Hepatocyte (in vitro differentiated cells): ENCODE data around the gene WDR37. TPM values are rescaled to one million over a fixed set of nuclear protein-coding genes. Genes with fewer than 3 reads are reported as not detected.
"Not testable (repeated sequence)": the region's sequence is repeated elsewhere in the genome, so short reads cannot be mapped to it uniquely, and the experiment has no call there.

Experiments used
- DNase-seq: peaks from one replicate; pipeline ENCODE4 v3.0.0-alpha.2; 2016; ENCODE audit warnings: low spot score
- H2AFZ ChIP-seq: fragments of 200-600 bp; sonication (generic); 2 replicates; pipeline ENCODE4 v1.6.0; 2016; ENCODE audit warnings: antibody characterized with exemption, mild to moderate bottlenecking
- H3K27ac ChIP-seq: fragments of 200-600 bp; sonication (generic); 2 replicates; pipeline ENCODE4 v1.5.1; 2016; ENCODE audit warnings: mild to moderate bottlenecking
- H3K27me3 ChIP-seq: fragments of 200-600 bp; sonication (generic); 2 replicates; pipeline ENCODE4 v1.6.1; 2016
- H3K36me3 ChIP-seq: fragments of 200-600 bp; sonication (generic); replicated peaks from 2 replicates; pipeline ENCODE4 v1.5.1; 2016; ENCODE audit warnings: low read depth; ENCODE audit not compliant: insufficient read depth
- H3K4me1 ChIP-seq: fragments of 200-600 bp; sonication (generic); 2 replicates; pipeline ENCODE4 v1.5.1; 2016; ENCODE audit warnings: mild to moderate bottlenecking, moderate library complexity; ENCODE audit not compliant: insufficient read depth
- H3K4me2 ChIP-seq: fragments of 200-600 bp; sonication (generic); 2 replicates; pipeline ENCODE4 v1.6.0; 2016
- H3K4me3 ChIP-seq: fragments of 200-600 bp; sonication (generic); 2 replicates; pipeline ENCODE4 v1.5.1; 2016; ENCODE audit warnings: mild to moderate bottlenecking
- H3K79me2 ChIP-seq: fragments of 200-600 bp; sonication (generic); 2 replicates; pipeline ENCODE4 v1.6.0; 2017; ENCODE audit warnings: mild to moderate bottlenecking
- H3K9me2 ChIP-seq: fragments of 200-600 bp; sonication (generic); replicated peaks from 2 replicates; pipeline ENCODE4 v1.6.0; 2017; ENCODE audit warnings: mild to moderate bottlenecking; ENCODE audit not compliant: insufficient read depth
- H3K9me3 ChIP-seq: fragments of 200-600 bp; sonication (generic); 2 replicates; pipeline ENCODE4 v1.5.1; 2016; ENCODE audit warnings: low read depth, mild to moderate bottlenecking
- H4K20me1 ChIP-seq: fragments of 200-600 bp; sonication (generic); 2 replicates; pipeline ENCODE4 v1.6.0; 2016; ENCODE audit warnings: mild to moderate bottlenecking; ENCODE audit not compliant: insufficient read depth, poor library complexity, severe bottlenecking
- EZH2 ChIP-seq: fragments of 200-600 bp; sonication (generic); IDR thresholded peaks from 2 replicates; pipeline ENCODE4 v1.6.1; 2016; ENCODE audit warnings: antibody characterized with exemption, mild to moderate bottlenecking, borderline replicate concordance
- EZH2phosphoT487 ChIP-seq: fragments of 200-600 bp; sonication (generic); IDR thresholded peaks from one replicate; pipeline ENCODE4 v1.6.1; 2018; ENCODE audit warnings: antibody characterized with exemption, mild to moderate bottlenecking, low read depth, moderate library complexity; ENCODE audit not compliant: unreplicated experiment, severe bottlenecking
- WGBS: methylation state at CpG from one replicate; pipeline ENCODE4 v1.1.6; 2016; ENCODE audit warnings: low lambda C conversion rate; ENCODE audit errors: missing lambda C conversion rate; 5-methylcytosine and 5-hydroxymethylcytosine counted together
- polyA plus RNA-seq: library from polyadenylated mRNA; unstranded; fragments of >200 nt; fragmentation: Nextera tagmentation; extraction: Ambion mirVana; gene quantifications from 2 replicates; pipeline ENCODE4 v1.2.1, GENCODE V29; 2016
- total RNA-seq: library from RNA; depleted of rRNA; stranded (reverse); fragments of >200 nt; gene quantifications from 2 replicates; pipeline ENCODE4 v1.2.3, GENCODE V29; 2014
- TF ChIP-seq, protein P1 (sequence below): fragments of 200-600 bp; sonication (generic); IDR thresholded peaks from 2 replicates; pipeline ENCODE4 v1.5.1; 2016; ENCODE audit warnings: antibody characterized with exemption, mild to moderate bottlenecking; ENCODE audit not compliant: poor library complexity

WDR37 gene
- total and polyA plus RNA-seq, 2 experiments from 2014 or later = 8.6 to 12.3 TPM

DNA sequence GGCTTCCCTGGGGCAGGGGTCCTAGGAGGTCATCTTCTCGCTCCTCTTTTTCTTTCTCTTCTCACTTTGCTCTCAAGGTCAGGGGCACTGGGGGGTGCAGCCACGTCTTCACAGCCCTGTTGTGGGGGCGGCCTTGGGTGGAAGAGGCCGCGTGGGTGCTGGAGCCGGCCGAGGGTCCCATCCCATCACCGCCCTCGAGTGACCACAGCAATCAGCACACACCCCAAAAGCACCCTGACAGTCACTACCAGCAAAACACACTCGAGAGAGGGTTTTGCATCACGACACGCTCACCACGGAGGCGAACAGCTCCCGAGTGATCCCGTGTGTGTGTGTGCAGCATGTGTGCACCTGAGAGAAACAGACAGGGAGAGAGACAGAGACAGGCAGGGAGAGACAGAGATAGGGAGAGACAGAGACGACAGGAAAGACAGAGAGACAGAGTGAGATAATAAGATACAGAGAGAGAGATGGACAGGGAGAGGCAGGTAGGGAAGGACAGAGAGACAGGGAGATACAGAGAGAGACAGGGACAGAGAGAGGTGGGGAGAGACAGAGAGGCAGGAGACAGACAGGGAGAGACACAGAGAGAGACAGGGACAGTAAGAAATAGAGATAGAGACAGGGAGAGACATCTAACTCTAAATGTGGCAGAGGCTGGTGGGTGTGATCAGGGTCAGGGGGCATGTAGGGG, 100.9 kb downstream of the WDR37 start:
- WGBS = 90% methylated on average over 16 of the region's 17 CpGs
- no peak overlapping the region for H3K27ac ChIP-seq
- H4K20me1 ChIP-seq = no peaks in the 10 kb centered on the region
- H2AFZ ChIP-seq = no peak overlapping the region
- no peak for DNase-seq
- H3K9me2 ChIP-seq = no peaks in the 10 kb centered on the region
- H3K27me3 ChIP-seq = no peaks in the 10 kb centered on the region
- no peak for TF ChIP-seq EZH2phosphoT487
- TF ChIP-seq, protein P1, sequence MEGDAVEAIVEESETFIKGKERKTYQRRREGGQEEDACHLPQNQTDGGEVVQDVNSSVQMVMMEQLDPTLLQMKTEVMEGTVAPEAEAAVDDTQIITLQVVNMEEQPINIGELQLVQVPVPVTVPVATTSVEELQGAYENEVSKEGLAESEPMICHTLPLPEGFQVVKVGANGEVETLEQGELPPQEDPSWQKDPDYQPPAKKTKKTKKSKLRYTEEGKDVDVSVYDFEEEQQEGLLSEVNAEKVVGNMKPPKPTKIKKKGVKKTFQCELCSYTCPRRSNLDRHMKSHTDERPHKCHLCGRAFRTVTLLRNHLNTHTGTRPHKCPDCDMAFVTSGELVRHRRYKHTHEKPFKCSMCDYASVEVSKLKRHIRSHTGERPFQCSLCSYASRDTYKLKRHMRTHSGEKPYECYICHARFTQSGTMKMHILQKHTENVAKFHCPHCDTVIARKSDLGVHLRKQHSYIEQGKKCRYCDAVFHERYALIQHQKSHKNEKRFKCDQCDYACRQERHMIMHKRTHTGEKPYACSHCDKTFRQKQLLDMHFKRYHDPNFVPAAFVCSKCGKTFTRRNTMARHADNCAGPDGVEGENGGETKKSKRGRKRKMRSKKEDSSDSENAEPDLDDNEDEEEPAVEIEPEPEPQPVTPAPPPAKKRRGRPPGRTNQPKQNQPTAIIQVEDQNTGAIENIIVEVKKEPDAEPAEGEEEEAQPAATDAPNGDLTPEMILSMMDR = no peak
- TF ChIP-seq EZH2 = no peak
- H3K4me1 ChIP-seq = no peaks in the 10 kb centered on the region
- H3K4me2 ChIP-seq = no peak overlapping the region
- no peaks in the 10 kb centered on the region for H3K79me2 ChIP-seq
- no peaks in the 10 kb centered on the region for H3K9me3 ChIP-seq
- no peaks in the 10 kb centered on the region for H3K36me3 ChIP-seq
- H3K4me3 ChIP-seq = no peak overlapping the region

GRCh38 chr10:1157615-1157933, 101.4 kb downstream of the WDR37 start:
- Histone ChIP-seq H2AFZ (no peak overlapping the region), H3K9me3 (no peaks in the 10 kb centered on the region), H3K9me2 (no peaks in the 10 kb centered on the region), H3K27me3 (no peaks in the 10 kb centered on the region), H3K4me1 (no peaks in the 10 kb centered on the region), H3K4me2 (no peak overlapping the region), H3K27ac (no peak overlapping the region), H3K4me3 (no peak overlapping the region), H4K20me1 (no peaks in the 10 kb centered on the region), H3K79me2 (no peaks in the 10 kb centered on the region), H3K36me3 (no peaks in the 10 kb centered on the region)
- no peak for TF ChIP-seq EZH2
- TF ChIP-seq, protein P1 = no peak
- TF ChIP-seq EZH2phosphoT487 = no peak
- 86% methylated on average over 4 of the region's 4 CpGs for whole genome bisulfite sequencing
- no peak for DNase-seq

DNA sequence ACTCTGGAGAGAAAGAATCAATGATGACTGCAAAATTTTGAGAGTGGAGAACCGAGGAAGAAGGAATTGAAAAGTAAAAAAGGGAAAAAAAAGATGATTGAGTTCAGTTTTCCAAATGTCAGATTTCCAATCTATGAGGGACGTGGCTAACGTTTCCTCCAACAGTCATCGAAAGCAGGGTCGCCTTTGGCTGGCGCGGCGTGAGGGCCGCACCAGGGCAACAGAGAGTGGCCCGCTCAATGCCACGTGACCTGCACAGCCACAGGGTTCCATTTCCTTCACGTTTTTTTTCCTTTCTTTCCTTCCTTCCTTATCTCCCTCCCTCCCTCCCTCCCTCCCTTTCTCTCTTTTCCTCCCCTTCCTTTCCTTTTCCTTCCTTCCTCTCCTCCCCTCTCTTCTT, 101.9 kb downstream of the WDR37 start:
- Histone ChIP-seq H3K27me3 (no peaks in the 10 kb centered on the region), H3K4me1 (no peaks in the 10 kb centered on the region), H3K4me2 (no peak overlapping the region), H4K20me1 (no peaks in the 10 kb centered on the region), H3K27ac (no peak overlapping the region), H3K4me3 (no peak overlapping the region), H3K9me2 (no peaks in the 10 kb centered on the region), H3K36me3 (no peaks in the 10 kb centered on the region), H3K79me2 (no peaks in the 10 kb centered on the region), H2AFZ (no peak overlapping the region), H3K9me3 (no peaks in the 10 kb centered on the region)
- TF ChIP-seq EZH2phosphoT487 (no peak), EZH2 (no peak)
- TF ChIP-seq, protein P1 = no peak
- DNase-seq = no peak
- WGBS = 96% methylated on average over 9 of the region's 12 CpGs

DNA sequence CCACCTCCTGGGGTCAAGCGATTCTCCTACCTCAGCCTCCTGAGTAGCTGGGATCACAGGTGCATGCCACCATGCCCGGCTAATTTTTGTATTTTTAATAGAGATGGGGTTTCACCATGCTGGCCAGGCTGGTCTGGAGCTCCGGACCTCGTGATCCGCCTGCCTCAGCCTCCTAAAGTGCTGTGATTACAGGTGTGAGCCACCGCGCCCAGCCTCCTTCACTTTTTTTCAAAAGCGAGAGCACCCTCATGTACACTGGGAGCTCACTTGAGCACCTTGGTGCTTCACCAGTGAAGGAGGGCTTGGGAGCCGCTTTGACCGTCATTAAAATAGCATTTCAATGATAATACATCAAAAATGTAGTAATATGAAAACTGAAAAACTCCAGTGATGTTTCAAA, 102.4 kb downstream of the WDR37 start:
- not testable (repeated sequence) for H3K79me2 ChIP-seq, H4K20me1 ChIP-seq, H3K4me1 ChIP-seq, H3K9me3 ChIP-seq, H3K27ac ChIP-seq, H3K27me3 ChIP-seq, H3K9me2 ChIP-seq, DNase-seq, H3K4me3 ChIP-seq, H2AFZ ChIP-seq, H3K4me2 ChIP-seq, H3K36me3 ChIP-seq
- WGBS = 97% methylated on average over 10 of the region's 10 CpGs
